Peyer's patch (tissue), 4 donors: ENCODE data around the gene IFT43.

ENCODE experiments used
- CTCF ChIP-seq, 6 experiments: fragments of 450-650 bp in 4 of 6; fragments of 200-600 bp in 2 of 6; sonication (generic) in 1 of 6; IDR thresholded peaks; one replicate each; pipeline ENCODE4 v1.5.1; 2017 to 2019; ENCODE audit warnings: antibody characterized with exemption in 6 of 6, mild to moderate bottlenecking in 3 of 6, moderate library complexity in 1 of 6
- POLR2A ChIP-seq, 2 donors: fragments of 450-650 bp; IDR thresholded peaks; one replicate each; pipeline ENCODE4 v1.5.1; 2017; ENCODE audit warnings: antibody characterized with exemption in 2 of 2, mild to moderate bottlenecking in 2 of 2, moderate library complexity in 2 of 2

GRCh38 chr14:75967866-75968265 lies 17.7 kb upstream of the IFT43 start:
- TF ChIP-seq POLR2A (IDR thresholded peaks at IDR 0.05): no peak
- TF ChIP-seq CTCF (IDR thresholded peaks at IDR 0.05): no peak
